ENCODE data around the gene TBC1D9.

TBC1D9 gene

DNA sequence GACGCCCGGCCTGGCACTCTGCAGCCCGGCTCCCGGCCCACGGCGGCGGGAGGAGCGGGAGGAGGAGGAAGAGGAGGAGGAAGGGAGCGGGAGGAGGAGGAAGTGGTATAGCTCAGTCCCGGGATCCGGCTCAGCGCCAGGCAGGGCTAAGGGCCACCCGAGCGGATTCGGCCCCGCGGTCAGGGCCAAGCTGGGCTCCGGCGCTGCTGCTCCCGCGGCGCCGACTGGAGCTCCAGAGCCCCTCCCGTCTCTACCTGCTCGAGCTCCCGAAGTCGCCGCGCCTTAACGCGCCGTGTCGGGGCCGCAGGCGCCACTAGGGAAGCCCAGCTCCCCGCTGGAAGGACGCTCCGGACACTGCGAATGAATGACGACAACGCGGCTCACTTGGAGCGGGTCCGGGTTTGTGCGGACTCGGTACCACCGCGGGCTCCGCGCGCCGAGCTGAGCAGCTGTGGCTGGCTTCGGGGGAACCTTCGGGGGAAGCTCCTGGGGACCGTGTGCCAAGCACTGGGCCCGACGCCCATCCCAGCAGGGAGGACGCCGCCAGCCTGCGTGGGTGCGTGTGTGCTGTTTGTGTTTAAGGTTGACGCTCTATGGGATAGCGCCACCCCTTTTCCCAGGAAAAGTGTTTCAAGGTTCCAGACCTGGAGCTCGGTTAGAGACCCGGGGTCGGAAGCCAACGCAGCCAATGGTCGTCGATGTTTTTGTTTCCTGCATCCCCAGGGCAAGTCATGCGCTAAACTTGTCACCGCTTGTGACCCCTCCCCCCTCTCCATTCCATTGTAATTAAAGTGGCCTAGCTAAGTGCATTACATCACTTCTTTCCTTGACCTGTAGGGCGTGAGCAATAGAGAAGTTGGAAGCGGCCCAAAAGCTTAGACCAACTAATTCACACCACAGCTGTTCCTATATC is at the start of gene TBC1D9 (continued):
- peak; percentile 38; the same call in 1 of the 2 replicates for TF ChIP-seq ZBTB21 (tag by site-specific recombination; IDR thresholded peaks at IDR 0.05)
- TF ChIP-seq, protein P1, sequence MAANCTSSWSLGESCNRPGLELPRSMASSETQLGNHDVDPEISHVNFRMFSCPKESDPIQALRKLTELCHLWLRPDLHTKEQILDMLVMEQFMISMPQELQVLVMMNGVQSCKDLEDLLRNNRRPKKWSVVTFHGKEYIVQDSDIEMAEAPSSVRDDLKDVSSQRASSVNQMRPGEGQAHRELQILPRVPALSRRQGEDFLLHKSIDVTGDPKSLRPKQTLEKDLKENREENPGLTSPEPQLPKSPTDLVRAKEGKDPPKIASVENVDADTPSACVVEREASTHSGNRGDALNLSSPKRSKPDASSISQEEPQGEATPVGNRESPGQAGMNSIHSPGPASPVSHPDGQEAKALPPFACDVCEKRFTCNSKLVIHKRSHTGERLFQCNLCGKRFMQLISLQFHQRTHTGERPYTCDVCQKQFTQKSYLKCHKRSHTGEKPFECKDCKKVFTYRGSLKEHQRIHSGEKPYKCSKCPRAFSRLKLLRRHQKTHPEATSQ (tag by site-specific recombination; IDR thresholded peaks at IDR 0.05): no peak
- TF ChIP-seq BCL11A (tag by site-specific recombination; IDR thresholded peaks at IDR 0.05; ENCODE audit: low read depth): peak; percentile 99
- peak; percentile 67; the same call in 1 of the 2 replicates for TF ChIP-seq ZNF660 (tag by site-specific recombination; IDR thresholded peaks at IDR 0.05)
- TF ChIP-seq, protein P2, sequence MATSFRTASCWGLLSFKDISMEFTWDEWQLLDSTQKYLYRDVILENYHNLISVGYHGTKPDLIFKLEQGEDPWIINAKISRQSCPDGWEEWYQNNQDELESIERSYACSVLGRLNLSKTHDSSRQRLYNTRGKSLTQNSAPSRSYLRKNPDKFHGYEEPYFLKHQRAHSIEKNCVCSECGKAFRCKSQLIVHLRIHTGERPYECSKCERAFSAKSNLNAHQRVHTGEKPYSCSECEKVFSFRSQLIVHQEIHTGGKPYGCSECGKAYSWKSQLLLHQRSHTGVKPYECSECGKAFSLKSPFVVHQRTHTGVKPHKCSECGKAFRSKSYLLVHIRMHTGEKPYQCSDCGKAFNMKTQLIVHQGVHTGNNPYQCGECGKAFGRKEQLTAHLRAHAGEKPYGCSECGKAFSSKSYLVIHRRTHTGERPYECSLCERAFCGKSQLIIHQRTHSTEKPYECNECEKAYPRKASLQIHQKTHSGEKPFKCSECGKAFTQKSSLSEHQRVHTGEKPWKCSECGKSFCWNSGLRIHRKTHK (tag by site-specific recombination; IDR thresholded peaks at IDR 0.05): no peak
- no peak for TF ChIP-seq ZNF548 (tag by site-specific recombination; IDR thresholded peaks at IDR 0.05)
- no peak; the same call in 1 of the 2 replicates for TF ChIP-seq YY1 (tag by site-specific recombination; IDR thresholded peaks at IDR 0.05)
- no peak for TF ChIP-seq ZNF404 (tag by site-specific recombination; IDR thresholded peaks at IDR 0.05)
- TF ChIP-seq ZSCAN23 (tag by site-specific recombination; IDR thresholded peaks at IDR 0.05): no peak
- TF ChIP-seq HOXA7 (CRISPR knock-in tag; IDR thresholded peaks at IDR 0.05; ENCODE audit: borderline replicate concordance): no peak
- no peak; the same call in 1 of the 2 replicates for TF ChIP-seq TCF7L2 (IDR thresholded peaks at IDR 0.05; ENCODE audit: borderline replicate concordance, low read depth, low read length)
- no peak; the same call in 1 of the 2 replicates for TF ChIP-seq TRIM28 (IDR thresholded peaks at IDR 0.05; ENCODE audit: borderline replicate concordance, low read length)
- TF ChIP-seq, protein P3, sequence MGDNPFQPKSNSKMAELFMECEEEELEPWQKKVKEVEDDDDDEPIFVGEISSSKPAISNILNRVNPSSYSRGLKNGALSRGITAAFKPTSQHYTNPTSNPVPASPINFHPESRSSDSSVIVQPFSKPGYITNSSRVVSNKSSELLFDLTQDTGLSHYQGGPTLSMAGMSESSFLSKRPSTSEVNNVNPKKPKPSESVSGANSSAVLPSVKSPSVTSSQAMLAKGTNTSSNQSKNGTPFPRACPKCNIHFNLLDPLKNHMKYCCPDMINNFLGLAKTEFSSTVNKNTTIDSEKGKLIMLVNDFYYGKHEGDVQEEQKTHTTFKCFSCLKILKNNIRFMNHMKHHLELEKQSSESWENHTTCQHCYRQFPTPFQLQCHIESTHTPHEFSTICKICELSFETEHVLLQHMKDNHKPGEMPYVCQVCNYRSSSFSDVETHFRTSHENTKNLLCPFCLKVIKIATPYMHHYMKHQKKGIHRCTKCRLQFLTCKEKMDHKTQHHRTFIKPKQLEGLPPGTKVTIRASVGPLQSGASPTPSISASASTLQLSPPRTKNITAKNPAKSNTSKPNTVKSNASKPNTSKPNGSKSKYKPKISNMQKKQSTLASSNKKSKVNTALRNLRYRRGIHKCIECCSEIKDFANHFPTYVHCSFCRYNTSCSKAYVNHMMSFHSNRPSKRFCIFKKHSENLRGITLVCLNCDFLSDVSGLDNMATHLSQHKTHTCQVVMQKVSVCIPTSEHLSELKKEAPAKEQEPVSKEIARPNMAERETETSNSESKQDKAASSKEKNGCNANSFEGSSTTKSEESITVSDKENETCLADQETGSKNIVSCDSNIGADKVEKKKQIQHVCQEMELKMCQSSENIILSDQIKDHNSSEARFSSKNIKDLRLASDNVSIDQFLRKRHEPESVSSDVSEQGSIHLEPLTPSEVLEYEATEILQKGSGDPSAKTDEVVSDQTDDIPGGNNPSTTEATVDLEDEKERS (tag by site-specific recombination; IDR thresholded peaks at IDR 0.05): no peak
- TF ChIP-seq ZNF560 (tag by site-specific recombination; IDR thresholded peaks at IDR 0.05; ENCODE audit: borderline replicate concordance): no peak
- peak; percentile 87 for TF ChIP-seq FEZF1 (tag by site-specific recombination; IDR thresholded peaks at IDR 0.05)
- TF ChIP-seq, protein P4, sequence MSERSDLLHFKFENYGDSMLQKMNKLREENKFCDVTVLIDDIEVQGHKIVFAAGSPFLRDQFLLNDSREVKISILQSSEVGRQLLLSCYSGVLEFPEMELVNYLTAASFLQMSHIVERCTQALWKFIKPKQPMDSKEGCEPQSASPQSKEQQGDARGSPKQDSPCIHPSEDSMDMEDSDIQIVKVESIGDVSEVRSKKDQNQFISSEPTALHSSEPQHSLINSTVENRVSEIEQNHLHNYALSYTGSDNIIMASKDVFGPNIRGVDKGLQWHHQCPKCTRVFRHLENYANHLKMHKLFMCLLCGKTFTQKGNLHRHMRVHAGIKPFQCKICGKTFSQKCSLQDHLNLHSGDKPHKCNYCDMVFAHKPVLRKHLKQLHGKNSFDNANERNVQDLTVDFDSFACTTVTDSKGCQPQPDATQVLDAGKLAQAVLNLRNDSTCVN (tag by site-specific recombination; optimal IDR thresholded peaks at IDR 0.05): peak; percentile 78
- no peak for TF ChIP-seq ZNF311 (tag by site-specific recombination; IDR thresholded peaks at IDR 0.05; ENCODE audit: borderline replicate concordance)
- no peak for TF ChIP-seq ZNF623 (tag by site-specific recombination; IDR thresholded peaks at IDR 0.05)
- TF ChIP-seq SCRT1 (tag by site-specific recombination; IDR thresholded peaks at IDR 0.05; ENCODE audit: borderline replicate concordance): peak; percentile 83; the same call in 1 of the 2 replicates
- no peak for TF ChIP-seq ZNF292 (tag by site-specific recombination; IDR thresholded peaks at IDR 0.05; ENCODE audit: borderline replicate concordance, low read depth)
- no peak for TF ChIP-seq ZNF837 (tag by site-specific recombination; IDR thresholded peaks at IDR 0.05)
- TF ChIP-seq ZFHX2 (tag by site-specific recombination; conservative IDR thresholded peaks at IDR 0.05): peak; percentile 79
- no peak for TF ChIP-seq ZNF132 (tag by site-specific recombination; IDR thresholded peaks at IDR 0.05; ENCODE audit: borderline replicate concordance)
- TF ChIP-seq ZNF335 (tag by site-specific recombination; conservative IDR thresholded peaks at IDR 0.05): peak; percentile 89
- no peak for TF ChIP-seq ZNF658 (tag by site-specific recombination; IDR thresholded peaks at IDR 0.05)
- TF ChIP-seq ZNF596 (tag by site-specific recombination; IDR thresholded peaks at IDR 0.05): no peak
- TF ChIP-seq ZNF792 (tag by site-specific recombination; IDR thresholded peaks at IDR 0.05): no peak
- no peak for TF ChIP-seq SALL2 (tag by site-specific recombination; IDR thresholded peaks at IDR 0.05; ENCODE audit: borderline replicate concordance)
- no peak for TF ChIP-seq MEIS1 (CRISPR knock-in tag; IDR thresholded peaks at IDR 0.05; ENCODE audit: borderline replicate concordance)
- TF ChIP-seq ZNF830 (tag by site-specific recombination; IDR thresholded peaks at IDR 0.05; ENCODE audit: low read depth): no peak
- peak; percentile 56; the same call in 1 of the 2 replicates for TF ChIP-seq KLF9 (tag by site-specific recombination; IDR thresholded peaks at IDR 0.05; ENCODE audit: low read depth)
- TF ChIP-seq ZFP41 (tag by site-specific recombination; IDR thresholded peaks at IDR 0.05; ENCODE audit: borderline replicate concordance): no peak

Measured in HEK293 (cell line).